ENCODE data around the gene THSD7B.

DNA sequence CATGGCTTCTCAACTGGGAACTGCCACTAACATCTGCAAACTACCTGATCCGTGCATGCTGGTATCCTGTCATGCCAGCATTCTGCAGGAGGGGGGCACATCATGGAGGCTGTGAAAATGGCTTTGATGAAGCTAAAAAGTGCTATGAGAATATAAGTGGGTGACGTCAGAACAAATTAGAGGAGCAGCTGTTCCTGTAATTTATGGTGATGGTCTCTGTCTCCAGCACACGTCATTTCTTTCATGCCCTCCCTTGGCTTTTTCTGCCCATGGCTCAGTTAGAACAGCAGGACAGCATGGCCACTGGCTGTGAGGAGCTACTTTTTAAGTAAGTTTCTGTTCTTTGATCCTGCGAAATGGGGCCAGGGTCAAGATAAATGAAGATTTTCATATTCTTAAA is 466.3 kb downstream of the THSD7B start:
- TF ChIP-seq, protein P1, sequence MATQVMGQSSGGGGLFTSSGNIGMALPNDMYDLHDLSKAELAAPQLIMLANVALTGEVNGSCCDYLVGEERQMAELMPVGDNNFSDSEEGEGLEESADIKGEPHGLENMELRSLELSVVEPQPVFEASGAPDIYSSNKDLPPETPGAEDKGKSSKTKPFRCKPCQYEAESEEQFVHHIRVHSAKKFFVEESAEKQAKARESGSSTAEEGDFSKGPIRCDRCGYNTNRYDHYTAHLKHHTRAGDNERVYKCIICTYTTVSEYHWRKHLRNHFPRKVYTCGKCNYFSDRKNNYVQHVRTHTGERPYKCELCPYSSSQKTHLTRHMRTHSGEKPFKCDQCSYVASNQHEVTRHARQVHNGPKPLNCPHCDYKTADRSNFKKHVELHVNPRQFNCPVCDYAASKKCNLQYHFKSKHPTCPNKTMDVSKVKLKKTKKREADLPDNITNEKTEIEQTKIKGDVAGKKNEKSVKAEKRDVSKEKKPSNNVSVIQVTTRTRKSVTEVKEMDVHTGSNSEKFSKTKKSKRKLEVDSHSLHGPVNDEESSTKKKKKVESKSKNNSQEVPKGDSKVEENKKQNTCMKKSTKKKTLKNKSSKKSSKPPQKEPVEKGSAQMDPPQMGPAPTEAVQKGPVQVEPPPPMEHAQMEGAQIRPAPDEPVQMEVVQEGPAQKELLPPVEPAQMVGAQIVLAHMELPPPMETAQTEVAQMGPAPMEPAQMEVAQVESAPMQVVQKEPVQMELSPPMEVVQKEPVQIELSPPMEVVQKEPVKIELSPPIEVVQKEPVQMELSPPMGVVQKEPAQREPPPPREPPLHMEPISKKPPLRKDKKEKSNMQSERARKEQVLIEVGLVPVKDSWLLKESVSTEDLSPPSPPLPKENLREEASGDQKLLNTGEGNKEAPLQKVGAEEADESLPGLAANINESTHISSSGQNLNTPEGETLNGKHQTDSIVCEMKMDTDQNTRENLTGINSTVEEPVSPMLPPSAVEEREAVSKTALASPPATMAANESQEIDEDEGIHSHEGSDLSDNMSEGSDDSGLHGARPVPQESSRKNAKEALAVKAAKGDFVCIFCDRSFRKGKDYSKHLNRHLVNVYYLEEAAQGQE (IDR thresholded peaks at IDR 0.05; ENCODE audit: borderline replicate concordance in 1 of 2, low read depth in 1 of 2, low read length in 2 of 2), result no peak
- TF ChIP-seq, protein P2, sequence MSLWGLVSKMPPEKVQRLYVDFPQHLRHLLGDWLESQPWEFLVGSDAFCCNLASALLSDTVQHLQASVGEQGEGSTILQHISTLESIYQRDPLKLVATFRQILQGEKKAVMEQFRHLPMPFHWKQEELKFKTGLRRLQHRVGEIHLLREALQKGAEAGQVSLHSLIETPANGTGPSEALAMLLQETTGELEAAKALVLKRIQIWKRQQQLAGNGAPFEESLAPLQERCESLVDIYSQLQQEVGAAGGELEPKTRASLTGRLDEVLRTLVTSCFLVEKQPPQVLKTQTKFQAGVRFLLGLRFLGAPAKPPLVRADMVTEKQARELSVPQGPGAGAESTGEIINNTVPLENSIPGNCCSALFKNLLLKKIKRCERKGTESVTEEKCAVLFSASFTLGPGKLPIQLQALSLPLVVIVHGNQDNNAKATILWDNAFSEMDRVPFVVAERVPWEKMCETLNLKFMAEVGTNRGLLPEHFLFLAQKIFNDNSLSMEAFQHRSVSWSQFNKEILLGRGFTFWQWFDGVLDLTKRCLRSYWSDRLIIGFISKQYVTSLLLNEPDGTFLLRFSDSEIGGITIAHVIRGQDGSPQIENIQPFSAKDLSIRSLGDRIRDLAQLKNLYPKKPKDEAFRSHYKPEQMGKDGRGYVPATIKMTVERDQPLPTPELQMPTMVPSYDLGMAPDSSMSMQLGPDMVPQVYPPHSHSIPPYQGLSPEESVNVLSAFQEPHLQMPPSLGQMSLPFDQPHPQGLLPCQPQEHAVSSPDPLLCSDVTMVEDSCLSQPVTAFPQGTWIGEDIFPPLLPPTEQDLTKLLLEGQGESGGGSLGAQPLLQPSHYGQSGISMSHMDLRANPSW (CRISPR knock-in tag; IDR thresholded peaks at IDR 0.05; ENCODE audit: borderline replicate concordance), result no peak
- TF ChIP-seq ZNF138 (CRISPR knock-in tag; IDR thresholded peaks at IDR 0.05; ENCODE audit: low read depth) (no peak), ZNF558 (CRISPR knock-in tag; IDR thresholded peaks at IDR 0.05; ENCODE audit: borderline replicate concordance) (no peak), TARDBP (CRISPR knock-in tag; IDR thresholded peaks at IDR 0.05) (no peak), TCF7 (IDR thresholded peaks at IDR 0.05; ENCODE audit: low read depth) (no peak), MEF2D (CRISPR knock-in tag; IDR thresholded peaks at IDR 0.05) (no peak), SRSF9 (IDR thresholded peaks at IDR 0.05; ENCODE audit: borderline replicate concordance, insufficient read depth, low read depth, low read length, poor library complexity, severe bottlenecking) (no peak)
- TF ChIP-seq, protein P3, sequence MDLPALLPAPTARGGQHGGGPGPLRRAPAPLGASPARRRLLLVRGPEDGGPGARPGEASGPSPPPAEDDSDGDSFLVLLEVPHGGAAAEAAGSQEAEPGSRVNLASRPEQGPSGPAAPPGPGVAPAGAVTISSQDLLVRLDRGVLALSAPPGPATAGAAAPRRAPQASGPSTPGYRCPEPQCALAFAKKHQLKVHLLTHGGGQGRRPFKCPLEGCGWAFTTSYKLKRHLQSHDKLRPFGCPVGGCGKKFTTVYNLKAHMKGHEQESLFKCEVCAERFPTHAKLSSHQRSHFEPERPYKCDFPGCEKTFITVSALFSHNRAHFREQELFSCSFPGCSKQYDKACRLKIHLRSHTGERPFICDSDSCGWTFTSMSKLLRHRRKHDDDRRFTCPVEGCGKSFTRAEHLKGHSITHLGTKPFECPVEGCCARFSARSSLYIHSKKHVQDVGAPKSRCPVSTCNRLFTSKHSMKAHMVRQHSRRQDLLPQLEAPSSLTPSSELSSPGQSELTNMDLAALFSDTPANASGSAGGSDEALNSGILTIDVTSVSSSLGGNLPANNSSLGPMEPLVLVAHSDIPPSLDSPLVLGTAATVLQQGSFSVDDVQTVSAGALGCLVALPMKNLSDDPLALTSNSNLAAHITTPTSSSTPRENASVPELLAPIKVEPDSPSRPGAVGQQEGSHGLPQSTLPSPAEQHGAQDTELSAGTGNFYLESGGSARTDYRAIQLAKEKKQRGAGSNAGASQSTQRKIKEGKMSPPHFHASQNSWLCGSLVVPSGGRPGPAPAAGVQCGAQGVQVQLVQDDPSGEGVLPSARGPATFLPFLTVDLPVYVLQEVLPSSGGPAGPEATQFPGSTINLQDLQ (CRISPR knock-in tag; IDR thresholded peaks at IDR 0.05), result no peak
- TF ChIP-seq, protein P4, sequence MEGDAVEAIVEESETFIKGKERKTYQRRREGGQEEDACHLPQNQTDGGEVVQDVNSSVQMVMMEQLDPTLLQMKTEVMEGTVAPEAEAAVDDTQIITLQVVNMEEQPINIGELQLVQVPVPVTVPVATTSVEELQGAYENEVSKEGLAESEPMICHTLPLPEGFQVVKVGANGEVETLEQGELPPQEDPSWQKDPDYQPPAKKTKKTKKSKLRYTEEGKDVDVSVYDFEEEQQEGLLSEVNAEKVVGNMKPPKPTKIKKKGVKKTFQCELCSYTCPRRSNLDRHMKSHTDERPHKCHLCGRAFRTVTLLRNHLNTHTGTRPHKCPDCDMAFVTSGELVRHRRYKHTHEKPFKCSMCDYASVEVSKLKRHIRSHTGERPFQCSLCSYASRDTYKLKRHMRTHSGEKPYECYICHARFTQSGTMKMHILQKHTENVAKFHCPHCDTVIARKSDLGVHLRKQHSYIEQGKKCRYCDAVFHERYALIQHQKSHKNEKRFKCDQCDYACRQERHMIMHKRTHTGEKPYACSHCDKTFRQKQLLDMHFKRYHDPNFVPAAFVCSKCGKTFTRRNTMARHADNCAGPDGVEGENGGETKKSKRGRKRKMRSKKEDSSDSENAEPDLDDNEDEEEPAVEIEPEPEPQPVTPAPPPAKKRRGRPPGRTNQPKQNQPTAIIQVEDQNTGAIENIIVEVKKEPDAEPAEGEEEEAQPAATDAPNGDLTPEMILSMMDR (CRISPR knock-in tag; IDR thresholded peaks at IDR 0.05), result no peak
- TF ChIP-seq, protein P5, sequence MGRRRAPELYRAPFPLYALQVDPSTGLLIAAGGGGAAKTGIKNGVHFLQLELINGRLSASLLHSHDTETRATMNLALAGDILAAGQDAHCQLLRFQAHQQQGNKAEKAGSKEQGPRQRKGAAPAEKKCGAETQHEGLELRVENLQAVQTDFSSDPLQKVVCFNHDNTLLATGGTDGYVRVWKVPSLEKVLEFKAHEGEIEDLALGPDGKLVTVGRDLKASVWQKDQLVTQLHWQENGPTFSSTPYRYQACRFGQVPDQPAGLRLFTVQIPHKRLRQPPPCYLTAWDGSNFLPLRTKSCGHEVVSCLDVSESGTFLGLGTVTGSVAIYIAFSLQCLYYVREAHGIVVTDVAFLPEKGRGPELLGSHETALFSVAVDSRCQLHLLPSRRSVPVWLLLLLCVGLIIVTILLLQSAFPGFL (CRISPR knock-in tag; IDR thresholded peaks at IDR 0.05), result no peak
- TF ChIP-seq, protein P6, sequence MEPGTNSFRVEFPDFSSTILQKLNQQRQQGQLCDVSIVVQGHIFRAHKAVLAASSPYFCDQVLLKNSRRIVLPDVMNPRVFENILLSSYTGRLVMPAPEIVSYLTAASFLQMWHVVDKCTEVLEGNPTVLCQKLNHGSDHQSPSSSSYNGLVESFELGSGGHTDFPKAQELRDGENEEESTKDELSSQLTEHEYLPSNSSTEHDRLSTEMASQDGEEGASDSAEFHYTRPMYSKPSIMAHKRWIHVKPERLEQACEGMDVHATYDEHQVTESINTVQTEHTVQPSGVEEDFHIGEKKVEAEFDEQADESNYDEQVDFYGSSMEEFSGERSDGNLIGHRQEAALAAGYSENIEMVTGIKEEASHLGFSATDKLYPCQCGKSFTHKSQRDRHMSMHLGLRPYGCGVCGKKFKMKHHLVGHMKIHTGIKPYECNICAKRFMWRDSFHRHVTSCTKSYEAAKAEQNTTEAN (CRISPR knock-in tag; conservative IDR thresholded peaks at IDR 0.05), result no peak
- TF ChIP-seq, protein P7, sequence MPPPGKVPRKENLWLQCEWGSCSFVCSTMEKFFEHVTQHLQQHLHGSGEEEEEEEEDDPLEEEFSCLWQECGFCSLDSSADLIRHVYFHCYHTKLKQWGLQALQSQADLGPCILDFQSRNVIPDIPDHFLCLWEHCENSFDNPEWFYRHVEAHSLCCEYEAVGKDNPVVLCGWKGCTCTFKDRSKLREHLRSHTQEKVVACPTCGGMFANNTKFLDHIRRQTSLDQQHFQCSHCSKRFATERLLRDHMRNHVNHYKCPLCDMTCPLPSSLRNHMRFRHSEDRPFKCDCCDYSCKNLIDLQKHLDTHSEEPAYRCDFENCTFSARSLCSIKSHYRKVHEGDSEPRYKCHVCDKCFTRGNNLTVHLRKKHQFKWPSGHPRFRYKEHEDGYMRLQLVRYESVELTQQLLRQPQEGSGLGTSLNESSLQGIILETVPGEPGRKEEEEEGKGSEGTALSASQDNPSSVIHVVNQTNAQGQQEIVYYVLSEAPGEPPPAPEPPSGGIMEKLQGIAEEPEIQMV (CRISPR knock-in tag; IDR thresholded peaks at IDR 0.05; ENCODE audit: low read depth), result no peak
- TF ChIP-seq, protein P8, sequence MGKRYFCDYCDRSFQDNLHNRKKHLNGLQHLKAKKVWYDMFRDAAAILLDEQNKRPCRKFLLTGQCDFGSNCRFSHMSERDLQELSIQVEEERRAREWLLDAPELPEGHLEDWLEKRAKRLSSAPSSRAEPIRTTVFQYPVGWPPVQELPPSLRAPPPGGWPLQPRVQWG (CRISPR knock-in tag; IDR thresholded peaks at IDR 0.05; ENCODE audit: borderline replicate concordance, low read depth), result no peak

Data from HepG2 (cell line).